SK-N-MC (cell line): Measurements from ENCODE around the gene LIF.

Source experiments
- EZH2 ChIP-seq: fragments of 200-600 bp; sonication (generic); IDR thresholded peaks from one replicate; pipeline ENCODE4 v1.6.1; 2017; ENCODE audit warnings: antibody characterized with exemption
- POLR2AphosphoS5 ChIP-seq: IDR thresholded peaks from 2 replicates; pipeline ENCODE4 v1.6.1; 2012; ENCODE audit warnings: mild to moderate bottlenecking, low read depth, low read length, borderline replicate concordance

GRCh38 chr22:30295576-30295975 is 49.0 kb upstream of the LIF start:
- no peak for TF ChIP-seq EZH2
- no peak for TF ChIP-seq POLR2AphosphoS5
